K562 (cell line): ENCODE data around the gene SERBP1. TPM values are rescaled to one million over a fixed set of nuclear protein-coding genes. Genes with fewer than 3 reads are reported as not detected.

Experiments used
- ATAC-seq: fragments of 200-7000 bp; cut with Tn5 transposase; 3 replicates; pipeline ENCODE4 v1.9.1; 2020; ENCODE audit warnings: moderate library complexity
- BruUV-seq: library from RNA; stranded (reverse); fragments of 400-500 nt; replicated peaks from 2 replicates; lab custom pipeline; 2021; lab: Mats Ljungman, UMichigan
- CTCF ChIA-PET: fragments of 300-600 bp; formaldehyde crosslinking; extraction: SDS; loops from one replicate; lab custom pipeline; 2021; ENCODE audit warnings: low intra/inter-chr PET ratio; lab: Yijun Ruan, JAX
- POLR2A ChIA-PET: fragments of 300-600, 350-650 bp; sonication (Branson Sonifier 250); formaldehyde crosslinking; extraction: SDS; loops from one replicate; lab custom pipeline; 2021; ENCODE audit warnings: antibody characterized with exemption, inconsistent platforms; lab: Yijun Ruan, JAX
- DNase-seq, 4 experiments: peaks; one replicate each; pipeline versions ENCODE4 v3.0.0 to v3.0.0-alpha.2; 2011 to 2018; ENCODE audit warnings: low spot score in 3 of 4, mixed read lengths in 3 of 4; ENCODE audit errors: extremely low read depth in 1 of 4
- FAIRE-seq: peaks from 2 replicates; lab custom pipeline; 2011; peaks lifted over from hg19 to GRCh38; lab: Jason Lieb, UNC
- H2AFZ ChIP-seq: 2 replicates; pipeline ENCODE4 v1.6.0; 2011; ENCODE audit warnings: low read depth, low read length, control low read depth, inconsistent platforms
- H3K27ac ChIP-seq: fragments of 200-600 bp; 3 replicates; pipeline ENCODE4 v1.8.0; 2011; ENCODE audit warnings: low read depth, mild to moderate bottlenecking, control low read depth, inconsistent platforms, low read length, moderate library complexity, mixed read lengths; ENCODE audit errors: extremely low read depth
- H3K27me3 ChIP-seq, 2 experiments: fragments of 300-600 bp in 1 of 2; 2 replicates in 1 of 2; 3 replicates in 1 of 2; pipeline versions ENCODE4 v1.6.0 to v1.8.0; 2011; ENCODE audit warnings: inconsistent platforms in 2 of 2, low read length in 2 of 2, mild to moderate bottlenecking in 1 of 2, mixed read lengths in 1 of 2, moderate library complexity in 1 of 2; ENCODE audit not compliant: control insufficient read depth in 2 of 2, insufficient read depth in 2 of 2
- H3K36me3 ChIP-seq: fragments of 300-600 bp; 3 replicates; pipeline ENCODE4 v1.8.0; 2011; ENCODE audit warnings: mild to moderate bottlenecking, low read length, inconsistent platforms; ENCODE audit not compliant: control insufficient read depth, insufficient read depth
- H3K4me1 ChIP-seq, 2 experiments: fragments of 200-600 bp in 1 of 2; replicated peaks in 1 of 2; 2 replicates in 1 of 2; 3 replicates in 1 of 2; pipeline versions ENCODE4 v1.5.1 to v1.8.0; 2011; ENCODE audit warnings: inconsistent platforms in 2 of 2, low read length in 2 of 2, mild to moderate bottlenecking in 1 of 2, mixed read lengths in 1 of 2, moderate library complexity in 1 of 2; ENCODE audit not compliant: control insufficient read depth in 2 of 2, insufficient read depth in 2 of 2
- H3K4me2 ChIP-seq: 2 replicates; pipeline ENCODE4 v1.6.1; 2011; ENCODE audit warnings: low read length, control low read depth, inconsistent platforms, mixed read lengths; ENCODE audit not compliant: insufficient read depth
- H3K4me3 ChIP-seq: fragments of 200-600 bp; sonication (generic), shearing (Covaris generic); 2 replicates; pipeline ENCODE4 v1.5.1; 2016; ENCODE audit warnings: control low read depth, inconsistent platforms
- H3K79me2 ChIP-seq: fragments of 200-600 bp; 3 replicates; pipeline ENCODE4 v1.8.0; 2011; ENCODE audit warnings: low read length, inconsistent platforms; ENCODE audit not compliant: control insufficient read depth, insufficient read depth
- H3K9ac ChIP-seq, 2 experiments: 2 replicates each; pipeline versions ENCODE4 v1.6.0 to v1.6.1; 2011; ENCODE audit warnings: low read depth in 2 of 2, low read length in 2 of 2, control low read depth in 1 of 2, inconsistent platforms in 1 of 2, mild to moderate bottlenecking in 1 of 2, mixed read lengths in 1 of 2; ENCODE audit not compliant: insufficient read depth in 1 of 2
- H3K9me1 ChIP-seq: one replicate; pipeline ENCODE4 v1.6.0; 2011; ENCODE audit warnings: inconsistent platforms, mild to moderate bottlenecking, low read length, moderate library complexity; ENCODE audit not compliant: control insufficient read depth, insufficient read depth
- H3K9me3 ChIP-seq: replicated peaks from 2 replicates; pipeline ENCODE4 v1.5.1; 2011; ENCODE audit warnings: low read depth, low read length, inconsistent platforms; ENCODE audit not compliant: control insufficient read depth, insufficient read depth
- H4K20me1 ChIP-seq: replicated peaks from 2 replicates; pipeline ENCODE4 v1.6.1; 2011; ENCODE audit warnings: low read length, inconsistent platforms, mixed read lengths; ENCODE audit not compliant: control insufficient read depth, insufficient read depth
- HNRNPK ChIP-seq: fragments of 200-400 bp; formaldehyde crosslinking; IDR thresholded peaks from one replicate; pipeline ENCODE4 v1.6.1; 2018; ENCODE audit warnings: mild to moderate bottlenecking, low read depth, low read length; ENCODE audit not compliant: poor library complexity, severe bottlenecking
- HNRNPL ChIP-seq: fragments of 200-400 bp; formaldehyde crosslinking; IDR thresholded peaks from 2 replicates; pipeline ENCODE4 v1.6.1; 2017; ENCODE audit warnings: low read depth, mild to moderate bottlenecking, low read length
- ID3 ChIP-seq, 2 experiments: fragments of 250-450 bp in 1 of 2; fragments of 450-650 bp in 1 of 2; sonication (Bioruptor Pico) in 1 of 2; IDR thresholded peaks; 2 replicates each; pipeline versions ENCODE4 v1.6.1 to v1.8.0; 2016 to 2021; ENCODE audit warnings: mild to moderate bottlenecking in 2 of 2, moderate library complexity in 2 of 2, missing compliant biosample characterization in 1 of 2, missing genetic modification characterization in 1 of 2
- IRF1 ChIP-seq: sonication (generic); formaldehyde crosslinking; IDR thresholded peaks from 2 replicates; pipeline ENCODE4 v1.8.0; 2022; ENCODE audit warnings: missing genetic modification reagents, mild to moderate bottlenecking, borderline replicate concordance
- NBN ChIP-seq: fragments of 450-650 bp; IDR thresholded peaks from 2 replicates; pipeline ENCODE4 v1.6.1; 2016; ENCODE audit warnings: low read depth, mild to moderate bottlenecking
- NKRF ChIP-seq: fragments of 450-650 bp; IDR thresholded peaks from 2 replicates; pipeline ENCODE4 v1.6.1; 2016; ENCODE audit warnings: borderline replicate concordance
- SMAD1 ChIP-seq: fragments of 150-350 bp; IDR thresholded peaks from 2 replicates; pipeline ENCODE4 v1.6.1; 2014; ENCODE audit warnings: low read length, low read depth; ENCODE audit not compliant: partially characterized antibody
- ZNF398 ChIP-seq: fragments of 250-450 bp; sonication (Bioruptor Pico); IDR thresholded peaks from 2 replicates; pipeline ENCODE4 v1.8.0; 2021; ENCODE audit warnings: moderate library complexity, mild to moderate bottlenecking, inconsistent platforms
- WGBS: fragments of 100-300 bp; shearing (Covaris generic); methylation state at CpG from one replicate; pipeline ENCODE4 v1.1.6; 2016; ENCODE audit warnings: low coverage, mixed read lengths; ENCODE audit not compliant: insufficient coverage; ENCODE audit errors: missing lambda C conversion rate; 5-methylcytosine and 5-hydroxymethylcytosine counted together
- in situ Hi-C: fragments of 300-500 bp; cut with MboI; formaldehyde crosslinking; loops from 4 replicates; pipeline ENCODE4 v1.15.0; 2018; ENCODE audit warnings: inconsistent platforms, mixed read lengths
- intact Hi-C: fragments of 100-400 bp; cut with micrococcal nuclease; formaldehyde crosslinking; loops from 2 replicates; pipeline ENCODE4 v1.14.2; 2022
- polyA plus RNA-seq, 8 experiments: library from polyadenylated mRNA; depleted of rRNA in 4 of 8; stranded (reverse) in 5 of 8; unstranded in 3 of 8; fragments of >200 nt; fragmentation: Nextera tagmentation in 2 of 8; fragmentation: Illumina TruSeq in 1 of 8; extraction: Ambion mirVana in 2 of 8; extraction: Trizol in 1 of 8; gene quantifications; 2 replicates each; pipeline versions ENCODE4 v1.2.1 to v1.2.3, GENCODE V29; 2011 to 2014; ENCODE audit warnings: inconsistent platforms in 1 of 8, missing spikeins in 1 of 8
- total RNA-seq, 7 experiments: library from RNA; depleted of rRNA in 6 of 7; stranded (reverse); fragments of >200 nt in 6 of 7; fragmentation: Illumina TruSeq in 2 of 7; extraction: Trizol in 2 of 7; gene quantifications; 2 replicates each; pipeline versions ENCODE4 v1.2.1 to v1.2.3, GENCODE V29; 2011 to 2021; ENCODE audit warnings: low replicate concordance in 1 of 7
- TF ChIP-seq, protein P1 (sequence below), 3 experiments: fragments of 200-800 bp in 1 of 3; sonication (Bioruptor generic) in 1 of 3; sonication (generic) in 1 of 3; formaldehyde crosslinking in 1 of 3; IDR thresholded peaks; 2 replicates each; pipeline versions ENCODE4 v1.6.1 to v1.8.0; 2016 to 2022; ENCODE audit warnings: mild to moderate bottlenecking in 2 of 3, missing compliant biosample characterization in 2 of 3, missing genetic modification characterization in 2 of 3, missing genetic modification reagents in 1 of 3
- TF ChIP-seq, protein P2 (sequence below): fragments of 250-450 bp; sonication (Bioruptor Pico); IDR thresholded peaks from 2 replicates; pipeline ENCODE4 v1.8.0; 2021; ENCODE audit warnings: moderate library complexity, mild to moderate bottlenecking, inconsistent platforms

Gene SERBP1
- total and polyA plus RNA-seq, 9 of the 15 experiments (the other 6 are each of a cell fraction or from before 2014, with no cell fraction given) = 79.9 to 761 (median 464) TPM

GRCh38 chr1:67427947-67428346, 2.3 kb downstream of the SERBP1 start (continued):
- TF ChIP-seq, protein P1, sequence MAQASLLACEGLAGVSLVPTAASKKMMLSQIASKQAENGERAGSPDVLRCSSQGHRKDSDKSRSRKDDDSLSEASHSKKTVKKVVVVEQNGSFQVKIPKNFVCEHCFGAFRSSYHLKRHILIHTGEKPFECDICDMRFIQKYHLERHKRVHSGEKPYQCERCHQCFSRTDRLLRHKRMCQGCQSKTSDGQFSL (CRISPR knock-in tag; IDR thresholded peaks at IDR 0.05) = no peak
- TF ChIP-seq, protein P1 (tag; IDR thresholded peaks at IDR 0.05) = no peak
- TF ChIP-seq, protein P2, sequence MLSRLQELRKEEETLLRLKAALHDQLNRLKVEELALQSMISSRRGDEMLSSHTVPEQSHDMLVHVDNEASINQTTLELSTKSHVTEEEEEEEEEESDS = no peak
- TF ChIP-seq NBN (no peak), SMAD1 (no peak), HNRNPK (no peak), IRF1 (CRISPR knock-in tag) (no peak)

- DNase-seq (no peak), FAIRE-seq (no peak), ATAC-seq (no peak)
- H3K4me2 ChIP-seq = peak overlapping the region; percentile 95
- peaks cover 97% of the 10 kb centered on the region for H3K79me2 ChIP-seq
- H3K27ac ChIP-seq = no peak overlapping the region
- intact Hi-C loops = loop anchor here (5.0 kb wide), 1 partner anchor 75 kb away; no protein-coding TSS in a partner anchor
- H3K9me1 ChIP-seq = no peaks in the 10 kb centered on the region
- peaks cover 43% of the 10 kb centered on the region for H4K20me1 ChIP-seq
- peaks cover 72% of the 10 kb centered on the region for H3K36me3 ChIP-seq
- ChIA-PET POLR2A (interaction anchor here (0.6 to 3.8 kb wide), 8 partner anchors 11 to 888 kb away, joined by 3 to 35 read pairs (median 4); no protein-coding TSS in a partner anchor), CTCF (no interaction called here)
- no TSS peak for BruUV-seq
- no peaks in the 10 kb centered on the region; the same call in 1 of the 2 replicates for H3K9me3 ChIP-seq
- no peak overlapping the region for H2AFZ ChIP-seq
- H3K4me1 ChIP-seq = peaks cover 2 to 7% of the 10 kb centered on the region in 2 experiments; a peak in 4 of 5 replicates
- 0% methylated on average over 2 of the region's 2 CpGs for WGBS
- in situ Hi-C loops = no loop called here
- H3K9ac ChIP-seq = peak overlapping the region in 1 of 2 experiments; percentile 97; a peak in 2 of 4 replicates
- H3K27me3 ChIP-seq = no peaks in the 10 kb centered on the region
- H3K4me3 ChIP-seq = peak overlapping the region; percentile 96
- no peak for TF ChIP-seq ZNF398 (CRISPR knock-in tag)
- no peak for TF ChIP-seq HNRNPL
- no peak for TF ChIP-seq NKRF
- no peak for TF ChIP-seq ID3 (CRISPR knock-in tag; IDR thresholded peaks at IDR 0.05)
- TF ChIP-seq ID3 (tag; IDR thresholded peaks at IDR 0.05) = no peak
Measured at GRCh38 chr1:67427465-67427864, 2.7 kb downstream of the SERBP1 start.
